Heart left ventricle (tissue), 13 donors: ENCODE measurements around the gene SERPINA5.

Experiments
- CTCF ChIP-seq, 12 donors: fragments of 200-600 bp; sonication (generic) in 4 of 12; IDR thresholded peaks; one replicate each; pipeline versions ENCODE4 v1.5.0 to v1.8.0; 2018 to 2022; ENCODE audit warnings: antibody characterized with exemption in 12 of 12, mild to moderate bottlenecking in 5 of 12
- POLR2A ChIP-seq, 2 donors: fragments of 450-650 bp; IDR thresholded peaks; one replicate each; pipeline ENCODE4 v1.6.1; 2017; ENCODE audit warnings: antibody characterized with exemption in 2 of 2, mild to moderate bottlenecking in 2 of 2, moderate library complexity in 2 of 2
- donor health status: ischemic (EF 13 %, LVEDD 7.1; RV severe dilation, severe dysfunction).
- donor health status: DM: no; HTN: yes; CAD: no.
- donor health status: DM: no; HTN: no; CAD: no.
- donor health status: ischemic (EF 25% LVEDD 6.9; RV normal size, moderate dysfunction).
- donor health status: ischemic (EF 25% LVEDD 5.7; RV mildly dilated, moderate dysfunction).
- donor health status: ischemic (EF 35%, LVEDD 5.7; RV mildly dilated, moderate dysfunction).
- donor health status: nonischemic (EF 11% LVEDD 7.7; RV severe dilation, severe dysfunction).
- donor health status: DM: yes; HTN: yes; CAD: no.
- donor health status: PGD.
- donor health status: ischemic (EF 29% LVEDD 5.4; RV normal size, mild dysfunction).
- donor health status: nonischemic (EF 23%, LVEDD 6.1; RV moderate dilation, normal function).

GRCh38 chr14:94581127-94581999, at the start of gene SERPINA5:
- TF ChIP-seq CTCF (IDR thresholded peaks at IDR 0.05) (no peak), POLR2A (IDR thresholded peaks at IDR 0.05) (no peak)
